Glutamatergic neuron (in vitro differentiated cells): ENCODE results near the gene NRXN3. TPM values are rescaled to one million over a fixed set of nuclear protein-coding genes. Genes with fewer than 3 reads are reported as not detected.

Experiments
- DNase-seq: peaks from one replicate; pipeline ENCODE4 v3.0.0; 2022
- H3K27ac Mint-ChIP-seq: one replicate; pipeline ENCODE4 v1.8.0; 2020; ENCODE audit warnings: mild to moderate bottlenecking, mixed read lengths, inconsistent platforms; ENCODE audit not compliant: unreplicated experiment
- H3K27me3 Mint-ChIP-seq: one replicate; pipeline ENCODE4 v1.8.0; 2020; ENCODE audit warnings: mild to moderate bottlenecking, moderate library complexity, mixed read lengths, inconsistent platforms; ENCODE audit not compliant: unreplicated experiment
- H3K36me3 Mint-ChIP-seq: one replicate; pipeline ENCODE4 v1.8.0; 2020; ENCODE audit warnings: mild to moderate bottlenecking, mixed read lengths, inconsistent platforms; ENCODE audit not compliant: unreplicated experiment
- H3K4me1 Mint-ChIP-seq: one replicate; pipeline ENCODE4 v1.8.0; 2020; ENCODE audit warnings: mild to moderate bottlenecking, low read depth, mixed read lengths, inconsistent platforms; ENCODE audit not compliant: unreplicated experiment
- H3K4me3 Mint-ChIP-seq: one replicate; pipeline ENCODE4 v1.8.0; 2020; ENCODE audit warnings: mild to moderate bottlenecking, mixed read lengths, inconsistent platforms; ENCODE audit not compliant: unreplicated experiment
- H3K9me3 Mint-ChIP-seq: one replicate; pipeline ENCODE4 v1.8.0; 2020; ENCODE audit warnings: mild to moderate bottlenecking, moderate library complexity, mixed read lengths, inconsistent platforms; ENCODE audit not compliant: unreplicated experiment
- CTCF ChIP-seq: fragments of 200-600 bp; sonication (generic); IDR thresholded peaks from one replicate; pipeline ENCODE4 v1.5.0; 2021; ENCODE audit not compliant: partially characterized antibody, unreplicated experiment
- total RNA-seq: library from RNA; stranded (reverse); fragmentation: NEBNext Ultra II Directional; extraction: Animal tissue kit (Norgen Biotek cat#: 25700); gene quantifications from one replicate; pipeline ENCODE4 v1.2.1, GENCODE V29; 2021; ENCODE audit not compliant: unreplicated experiment

NRXN3 gene
- total RNA-seq, 1 donor from 2014 or later: 1.2 TPM

DNA sequence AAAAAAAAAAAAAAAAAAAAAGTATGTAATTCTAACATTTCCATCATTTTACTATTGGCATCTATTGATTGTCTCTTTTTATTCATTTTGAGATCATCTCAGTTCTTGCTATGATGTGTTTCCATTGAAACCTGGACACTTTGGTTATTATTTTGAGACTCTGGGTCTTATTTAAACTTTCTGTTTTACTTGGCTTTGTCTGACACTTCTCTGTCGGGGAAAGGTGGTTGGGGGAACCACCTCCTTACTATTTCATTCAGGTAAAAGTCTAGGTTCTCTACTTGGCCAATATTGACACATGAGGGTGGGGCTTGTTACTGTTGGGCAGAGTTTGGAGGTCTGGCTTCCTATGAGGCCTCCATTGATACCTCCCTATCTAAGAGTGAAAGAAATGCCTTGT, 228.0 kb downstream of the NRXN3 start:
- H3K4me1 Mint-ChIP-seq: no peaks in the 10 kb centered on the region
- no peaks in the 10 kb centered on the region for H3K36me3 Mint-ChIP-seq
- no peak for DNase-seq
- no peak overlapping the region for H3K4me3 Mint-ChIP-seq
- H3K27me3 Mint-ChIP-seq: no peaks in the 10 kb centered on the region
- H3K9me3 Mint-ChIP-seq: no peaks in the 10 kb centered on the region
- TF ChIP-seq CTCF: no peak
- H3K27ac Mint-ChIP-seq: no peak overlapping the region

GRCh38 chr14:78399316-78399889, 229.2 kb downstream of the NRXN3 start:
- Mint-ChIP-seq H3K4me3 (no peak overlapping the region), H3K4me1 (no peaks in the 10 kb centered on the region), H3K27me3 (no peaks in the 10 kb centered on the region), H3K27ac (no peak overlapping the region), H3K36me3 (no peaks in the 10 kb centered on the region), H3K9me3 (no peaks in the 10 kb centered on the region)
- no peak for DNase-seq
- TF ChIP-seq CTCF: no peak

- no peaks in the 10 kb centered on the region for H3K4me1 Mint-ChIP-seq
- H3K9me3 Mint-ChIP-seq: no peaks in the 10 kb centered on the region
- no peaks in the 10 kb centered on the region for H3K36me3 Mint-ChIP-seq
- no peaks in the 10 kb centered on the region for H3K27me3 Mint-ChIP-seq
- H3K27ac Mint-ChIP-seq: no peak overlapping the region
- no peak for TF ChIP-seq CTCF
- DNase-seq: no peak
- H3K4me3 Mint-ChIP-seq: no peak overlapping the region
Measured at GRCh38 chr14:78401866-78402265, 231.7 kb downstream of the NRXN3 start.

DNA sequence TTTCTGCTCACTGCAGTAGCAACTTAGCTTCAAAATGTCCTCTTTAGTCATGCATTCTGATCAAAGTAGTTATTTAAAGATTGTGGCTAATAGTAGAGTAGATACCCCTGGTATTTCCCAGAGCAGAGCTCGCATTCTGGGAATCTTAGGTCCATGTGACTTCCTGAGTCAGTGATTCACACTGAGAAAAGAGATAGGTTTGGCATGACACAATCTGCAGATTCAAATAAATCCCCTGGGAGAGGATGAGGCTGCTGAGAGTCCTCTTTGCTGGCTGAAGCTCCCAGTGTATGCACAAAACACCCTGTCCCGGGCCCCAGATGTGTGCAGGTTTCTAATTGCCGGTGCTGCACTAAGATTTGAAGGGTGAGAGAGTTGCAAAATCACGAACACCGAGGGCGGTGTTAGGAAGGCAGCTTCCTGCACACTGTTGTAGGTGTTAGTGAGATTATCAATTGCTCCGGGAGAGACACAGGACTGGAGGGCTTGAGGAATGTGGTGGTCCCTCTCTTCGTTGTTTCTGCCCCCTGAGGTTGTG, 233.2 kb downstream of the NRXN3 start:
- H3K27ac Mint-ChIP-seq: no peak overlapping the region
- H3K4me3 Mint-ChIP-seq: no peak overlapping the region
- TF ChIP-seq CTCF: no peak
- no peaks in the 10 kb centered on the region for H3K9me3 Mint-ChIP-seq
- no peak for DNase-seq
- H3K27me3 Mint-ChIP-seq: no peaks in the 10 kb centered on the region
- H3K4me1 Mint-ChIP-seq: peaks cover 2% of the 10 kb centered on the region
- no peaks in the 10 kb centered on the region for H3K36me3 Mint-ChIP-seq

- no peak overlapping the region for H3K4me3 Mint-ChIP-seq
- no peak overlapping the region for H3K27ac Mint-ChIP-seq
- H3K27me3 Mint-ChIP-seq: no peaks in the 10 kb centered on the region
Measured at GRCh38 chr14:78405079-78405856, 235.1 kb downstream of the NRXN3 start.

More at GRCh38 chr14:78405079-78405856, 235.1 kb downstream of the NRXN3 start:
- TF ChIP-seq CTCF: no peak
- no peaks in the 10 kb centered on the region for H3K9me3 Mint-ChIP-seq
- DNase-seq: no peak
- H3K36me3 Mint-ChIP-seq: no peaks in the 10 kb centered on the region
- peaks cover 2% of the 10 kb centered on the region for H3K4me1 Mint-ChIP-seq
